Epithelial cell of esophagus (primary cell): ENCODE results near the gene PLSCR4.
"Not testable (repeated sequence)": the region's sequence is repeated elsewhere in the genome, so short reads cannot be mapped to it uniquely, and the experiment has no call there.

Experiments used
- DNase-seq: peaks from one replicate; pipeline ENCODE4 v3.0.0; 2010; ENCODE audit warnings: low read depth
- H3K4me3 ChIP-seq: 2 replicates; pipeline ENCODE4 v1.5.1; 2011; ENCODE audit warnings: mild to moderate bottlenecking, low read length, control low read depth
- TF ChIP-seq, protein P1 (sequence below): IDR thresholded peaks from 2 replicates; pipeline ENCODE4 v1.5.1; 2011; ENCODE audit warnings: low read depth, mild to moderate bottlenecking, low read length, control low read depth, inconsistent platforms; ENCODE audit not compliant: insufficient read depth; ENCODE audit errors: missing control alignments

Gene PLSCR4

DNA sequence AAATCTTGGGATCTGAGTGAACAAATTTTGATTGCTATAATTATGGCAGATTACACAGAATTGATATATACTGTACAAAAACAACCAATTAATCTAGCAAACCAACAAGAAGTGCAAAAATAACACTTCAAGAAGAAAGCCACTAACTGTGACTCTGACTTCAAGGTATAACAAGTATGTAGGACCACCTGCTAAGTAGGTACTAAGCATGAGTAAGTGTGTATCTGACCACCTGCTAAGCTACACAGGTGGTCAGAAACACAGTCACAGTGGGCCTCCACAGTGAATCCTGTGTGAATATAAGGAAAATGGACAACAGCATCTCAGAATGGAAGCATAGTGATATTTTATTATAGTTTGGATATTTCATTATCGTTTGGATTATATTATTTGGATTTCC, 14.8 kb upstream of the PLSCR4 start:
- H3K4me3 ChIP-seq = no peak overlapping the region
- TF ChIP-seq, protein P1, sequence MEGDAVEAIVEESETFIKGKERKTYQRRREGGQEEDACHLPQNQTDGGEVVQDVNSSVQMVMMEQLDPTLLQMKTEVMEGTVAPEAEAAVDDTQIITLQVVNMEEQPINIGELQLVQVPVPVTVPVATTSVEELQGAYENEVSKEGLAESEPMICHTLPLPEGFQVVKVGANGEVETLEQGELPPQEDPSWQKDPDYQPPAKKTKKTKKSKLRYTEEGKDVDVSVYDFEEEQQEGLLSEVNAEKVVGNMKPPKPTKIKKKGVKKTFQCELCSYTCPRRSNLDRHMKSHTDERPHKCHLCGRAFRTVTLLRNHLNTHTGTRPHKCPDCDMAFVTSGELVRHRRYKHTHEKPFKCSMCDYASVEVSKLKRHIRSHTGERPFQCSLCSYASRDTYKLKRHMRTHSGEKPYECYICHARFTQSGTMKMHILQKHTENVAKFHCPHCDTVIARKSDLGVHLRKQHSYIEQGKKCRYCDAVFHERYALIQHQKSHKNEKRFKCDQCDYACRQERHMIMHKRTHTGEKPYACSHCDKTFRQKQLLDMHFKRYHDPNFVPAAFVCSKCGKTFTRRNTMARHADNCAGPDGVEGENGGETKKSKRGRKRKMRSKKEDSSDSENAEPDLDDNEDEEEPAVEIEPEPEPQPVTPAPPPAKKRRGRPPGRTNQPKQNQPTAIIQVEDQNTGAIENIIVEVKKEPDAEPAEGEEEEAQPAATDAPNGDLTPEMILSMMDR = no peak
- DNase-seq = no peak

DNA sequence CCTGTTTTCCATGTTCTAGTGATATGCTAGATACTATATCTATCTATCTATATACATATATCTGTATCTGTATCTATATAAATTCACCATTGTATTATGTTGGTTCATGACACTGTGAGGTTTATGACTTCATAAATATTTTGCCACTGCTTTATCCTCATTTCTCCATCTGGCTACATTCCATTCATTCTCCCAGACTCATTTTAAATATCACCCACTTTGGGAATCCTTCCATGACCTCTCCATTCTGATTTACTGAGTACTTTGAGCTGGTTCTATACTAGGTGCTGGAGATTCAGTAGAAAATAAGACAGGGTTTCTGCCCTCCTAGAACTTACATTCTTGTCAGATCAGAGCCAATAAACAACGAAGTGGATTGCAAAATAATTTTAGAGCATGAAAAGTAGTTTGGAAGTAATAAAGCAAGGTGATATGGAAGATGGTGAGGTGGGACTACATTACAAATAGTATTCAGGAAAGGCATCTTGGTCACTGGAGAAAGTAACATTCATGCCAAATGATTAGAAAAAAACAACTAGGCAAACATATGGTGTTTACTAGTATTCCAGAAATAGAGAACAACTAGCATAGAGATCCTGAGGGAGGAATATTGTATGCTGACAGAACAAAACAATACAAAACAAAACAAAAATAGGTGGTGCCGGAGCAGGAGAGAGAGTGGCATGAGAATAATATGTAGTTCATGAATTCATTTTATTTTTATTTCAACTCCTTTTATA, 11.6 kb upstream of the PLSCR4 start:
- no peak for DNase-seq
- TF ChIP-seq, protein P1 = no peak
- no peak overlapping the region for H3K4me3 ChIP-seq

DNA sequence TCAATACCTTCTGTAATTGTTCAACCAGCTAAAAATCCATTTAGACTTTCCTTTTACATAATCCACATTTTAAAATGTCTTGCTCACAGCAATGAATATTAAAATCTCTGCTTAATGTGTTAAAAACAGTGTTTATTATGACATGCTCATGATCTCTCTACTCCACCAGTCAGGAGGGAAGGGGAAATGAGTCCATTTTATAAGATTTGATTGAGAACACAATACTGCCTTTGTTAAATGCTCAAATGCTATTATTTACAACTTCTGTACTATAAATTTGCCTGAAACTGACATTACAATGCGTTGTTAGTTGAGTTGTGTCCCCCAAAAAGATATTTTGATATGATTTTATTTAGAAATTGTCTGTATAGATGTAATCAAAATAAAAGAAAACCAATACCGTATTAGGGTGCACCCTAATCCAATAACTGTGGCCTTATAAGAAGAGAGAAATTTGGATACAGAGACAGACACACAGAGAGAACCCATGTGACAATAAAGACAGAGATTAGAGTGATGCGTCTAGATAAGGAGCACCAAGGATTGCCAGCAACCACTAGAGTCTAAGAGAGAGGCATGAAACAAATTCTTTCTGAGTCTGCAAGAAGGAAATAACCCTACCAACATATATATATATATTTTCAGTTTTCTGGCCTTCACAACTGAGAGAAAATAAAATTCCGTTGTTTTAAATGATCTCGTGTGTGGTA, 9.1 kb upstream of the PLSCR4 start:
- DNase-seq = no peak
- TF ChIP-seq, protein P1 = no peak
- H3K4me3 ChIP-seq = no peak overlapping the region

DNA sequence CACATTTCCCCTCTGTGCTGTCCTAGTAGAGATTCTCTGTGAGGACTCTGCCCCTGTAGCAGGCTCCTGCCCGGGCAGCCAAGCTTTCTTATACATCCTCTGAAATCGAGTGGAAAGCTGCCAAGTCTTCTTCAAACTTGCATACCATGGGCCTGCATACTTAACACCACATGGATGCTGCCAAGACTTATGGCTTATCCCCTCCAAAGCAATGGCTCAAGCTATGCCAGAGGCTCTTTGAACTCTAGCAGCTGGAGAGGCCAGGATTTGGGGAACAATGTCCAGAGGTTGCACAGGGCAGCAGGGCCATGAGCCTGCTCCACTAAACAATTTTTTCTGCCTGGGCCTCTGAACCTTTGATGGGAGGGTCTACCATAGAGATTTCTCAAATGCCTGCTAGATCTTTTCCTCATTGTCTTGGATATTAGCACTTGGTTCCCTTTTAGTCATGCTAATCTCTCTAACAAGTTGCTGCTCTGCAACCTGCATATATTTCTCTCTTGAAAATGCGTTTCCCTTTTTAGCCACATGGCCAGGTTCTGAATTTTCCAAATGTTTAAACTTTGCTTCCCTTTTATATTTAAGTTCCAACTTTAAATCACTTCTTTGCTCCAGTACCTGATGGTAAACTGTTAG, 6.1 kb upstream of the PLSCR4 start:
- TF ChIP-seq, protein P1 = no peak
- DNase-seq = no peak
- no peak overlapping the region for H3K4me3 ChIP-seq

DNA sequence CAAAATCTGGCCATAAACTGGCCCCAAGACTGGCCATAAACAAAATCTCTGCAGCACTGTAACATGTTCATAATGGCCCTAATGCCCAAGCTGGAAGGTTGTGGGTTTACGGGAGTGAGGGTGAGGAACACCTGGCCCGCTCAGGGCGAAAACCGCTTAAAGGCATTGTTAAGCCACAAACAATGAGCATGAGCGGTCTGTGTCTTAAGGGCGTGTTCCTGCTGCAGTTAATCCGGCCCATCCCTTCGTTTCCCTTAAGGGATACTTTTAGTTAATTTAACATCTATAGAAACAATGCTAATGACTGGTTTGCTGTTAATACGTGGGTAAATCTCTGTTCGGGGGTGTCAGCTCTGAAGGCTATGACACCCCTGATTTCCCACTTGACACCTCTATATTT, 1.5 kb upstream of the PLSCR4 start:
- not testable (repeated sequence) for H3K4me3 ChIP-seq, DNase-seq

DNA sequence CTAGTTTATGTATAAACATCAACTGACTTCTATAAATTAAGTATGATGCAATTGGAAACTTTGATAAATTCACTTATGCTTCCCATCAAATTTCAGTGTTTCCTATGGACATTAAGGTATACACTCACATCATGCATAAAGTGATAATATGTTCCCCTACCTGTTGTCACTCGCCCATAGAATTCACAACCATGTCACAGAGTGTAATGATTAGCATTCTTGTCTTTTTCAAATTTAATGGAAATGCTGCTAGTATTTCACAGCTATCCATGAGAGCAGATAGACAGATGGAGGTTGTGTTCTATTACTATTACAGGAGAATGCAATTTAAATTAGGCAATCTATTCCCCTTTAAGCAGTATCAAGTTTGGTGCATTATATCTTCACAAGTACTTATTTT, 984 bp downstream of the PLSCR4 start:
- DNase-seq = no peak
- peak overlapping the region; percentile 59 for H3K4me3 ChIP-seq
- TF ChIP-seq, protein P1 = no peak

DNA sequence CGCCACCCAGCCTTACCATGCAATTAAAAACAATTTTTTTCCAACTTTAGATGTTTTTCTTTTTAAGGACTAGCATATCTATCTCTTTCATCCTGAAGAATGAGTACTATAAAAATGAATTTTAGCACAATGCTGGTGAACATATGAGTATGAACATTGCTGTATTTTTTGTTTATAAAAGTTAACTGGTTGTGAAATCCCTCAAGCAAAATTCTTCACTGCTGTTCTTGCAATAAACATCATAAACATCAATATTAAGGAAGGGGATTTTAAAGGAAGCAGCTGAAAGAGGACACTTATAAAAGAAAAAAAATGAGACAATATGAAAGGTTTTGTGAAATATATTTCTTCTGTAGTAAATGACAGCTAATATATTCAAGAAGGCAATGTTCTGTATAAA, 3.0 kb downstream of the PLSCR4 start:
- TF ChIP-seq, protein P1 = no peak
- H3K4me3 ChIP-seq = no peak overlapping the region
- DNase-seq = no peak
